Tibial artery (tissue), 4 donors: ENCODE measurements around the gene MRPL12.

ENCODE experiments used
- DNase-seq, 2 donors: peaks; one replicate each; pipeline ENCODE4 v3.0.0-alpha.2; 2019
- H3K27ac ChIP-seq, 2 donors: fragments of 200-600 bp; sonication (generic) in 1 of 2; 1 replicate in 1 of 2; 2 replicates in 1 of 2; pipeline ENCODE4 v1.5.1; 2018 to 2019; ENCODE audit warnings: mild to moderate bottlenecking in 1 of 2
- H3K27me3 ChIP-seq, 2 donors: fragments of 200-600 bp; sonication (generic) in 1 of 2; one replicate each; pipeline versions ENCODE4 v1.5.1 to v1.6.0; 2016 to 2019
- H3K36me3 ChIP-seq, 3 donors: fragments of 200-600 bp; sonication (generic) in 2 of 3; one replicate each; pipeline ENCODE4 v1.5.1; 2016 to 2019; ENCODE audit warnings: mild to moderate bottlenecking in 2 of 3
- H3K4me1 ChIP-seq, 4 donors: fragments of 200-600 bp; sonication (generic) in 2 of 4; 1 replicate in 3 of 4; 2 replicates in 1 of 4; pipeline ENCODE4 v1.5.1; 2016 to 2019
- H3K4me3 ChIP-seq, 2 donors: fragments of 200-600 bp; sonication (generic) in 1 of 2; 1 replicate in 1 of 2; 2 replicates in 1 of 2; pipeline ENCODE4 v1.5.1; 2018 to 2019; ENCODE audit warnings: mild to moderate bottlenecking in 2 of 2
- H3K9me3 ChIP-seq, 3 donors: fragments of 200-600 bp; sonication (generic) in 1 of 3; one replicate each; pipeline ENCODE4 v1.5.1; 2016 to 2019
- CTCF ChIP-seq, 2 experiments: fragments of 200-600 bp in 1 of 2; fragments of 450-650 bp in 1 of 2; IDR thresholded peaks; one replicate each; pipeline ENCODE4 v1.5.1; 2017 to 2019; ENCODE audit warnings: antibody characterized with exemption in 2 of 2, mild to moderate bottlenecking in 1 of 2, moderate library complexity in 1 of 2
- intact Hi-C: fragments of 100-400 bp; cut with DNase I; formaldehyde crosslinking; loops from one replicate; pipeline ENCODE4 v1.15.0; 2023; ENCODE audit warnings: low total_unique reads

MRPL12 gene

GRCh38 chr17:81702934-81703746 lies at the start of gene MRPL12:
Gene MRPL12 (plus strand): TSS chr17:81703367. CDS start chr17:81703502, 135 bp downstream.
- TF ChIP-seq CTCF (IDR thresholded peaks at IDR 0.05) = peak; percentile 23 to 49
- intact Hi-C loops = no loop called here
- peak within 1 kb of the TSS; percentile 71 to 82 for H3K4me3 ChIP-seq
- no peaks in the 10 kb centered on the region for H3K9me3 ChIP-seq
- no peaks in the 10 kb centered on the region for H3K27me3 ChIP-seq
- H3K36me3 ChIP-seq = peaks cover 4 to 69% (median 53%) of the 10 kb centered on the region in 3 donors
- DNase-seq = peak; percentile 91 to 94
- H3K27ac ChIP-seq = peak within 1 kb of the TSS; percentile 92 to 93
- H3K4me1 ChIP-seq = peaks cover 0 to 37% (median 28%) of the 10 kb centered on the region in 4 donors

- Histone ChIP-seq H3K36me3 (no peaks in the 10 kb centered on the region), H3K9me3 (no peaks in the 10 kb centered on the region), H3K27me3 (peaks cover 0 to 52% of the 10 kb centered on the region in 2 donors), H3K4me3 (no peak overlapping the region), H3K27ac (no peak overlapping the region), H3K4me1 (no peaks in the 10 kb centered on the region)
- DNase-seq = no peak
- intact Hi-C loops = no loop called here
- TF ChIP-seq CTCF (IDR thresholded peaks at IDR 0.05) = no peak
These were observed 47.6 kb upstream of the MRPL12 start for GRCh38 chr17:81655378-81656117.

GRCh38 chr17:81656118-81656743 lies 46.9 kb upstream of the MRPL12 start, which contains the start of gene PDE6G:
Gene PDE6G (minus strand): TSS chr17:81656542. CDS start chr17:81653305, 3,237 bp downstream.
- no peak within 1 kb of the TSS for H3K4me3 ChIP-seq
- peaks cover 0 to 45% of the 10 kb centered on the region in 2 donors for H3K27me3 ChIP-seq
- H3K36me3 ChIP-seq = no peaks in the 10 kb centered on the region
- TF ChIP-seq CTCF (IDR thresholded peaks at IDR 0.05) = no peak
- intact Hi-C loops = no loop called here
- H3K4me1 ChIP-seq = no peaks in the 10 kb centered on the region
- no peak within 1 kb of the TSS for H3K27ac ChIP-seq
- no peak for DNase-seq
- no peaks in the 10 kb centered on the region for H3K9me3 ChIP-seq

GRCh38 chr17:81656835-81657234 lies 46.3 kb upstream of the MRPL12 start:
- Histone ChIP-seq H3K4me3 (no peak overlapping the region), H3K27ac (no peak overlapping the region), H3K36me3 (no peaks in the 10 kb centered on the region), H3K9me3 (no peaks in the 10 kb centered on the region), H3K4me1 (no peaks in the 10 kb centered on the region), H3K27me3 (peaks cover 0 to 39% of the 10 kb centered on the region in 2 donors)
- intact Hi-C loops = no loop called here
- no peak for DNase-seq
- no peak for TF ChIP-seq CTCF (IDR thresholded peaks at IDR 0.05)

- intact Hi-C loops = no loop called here
- H3K27ac ChIP-seq = no peak overlapping the region
- no peak overlapping the region for H3K4me3 ChIP-seq
- H3K27me3 ChIP-seq = peaks cover 0 to 20% of the 10 kb centered on the region in 2 donors
- DNase-seq = no peak
- H3K4me1 ChIP-seq = no peaks in the 10 kb centered on the region
- TF ChIP-seq CTCF (IDR thresholded peaks at IDR 0.05) = no peak
- no peaks in the 10 kb centered on the region for H3K36me3 ChIP-seq
- H3K9me3 ChIP-seq = no peaks in the 10 kb centered on the region
These were observed 44.1 kb upstream of the MRPL12 start for GRCh38 chr17:81659038-81659437.
